Brain microvascular endothelial cell (primary cell): ENCODE measurements around the gene MT1F.

Source experiments
- DNase-seq: peaks from one replicate; pipeline ENCODE4 v3.0.0-alpha.2; 2020
- H3K27ac ChIP-seq: fragments of 250-450 bp; sonication (Bioruptor Pico); 2 replicates; pipeline ENCODE4 v1.5.1; 2020; ENCODE audit warnings: mild to moderate bottlenecking, moderate library complexity
- H3K27me3 ChIP-seq: fragments of 250-450 bp; sonication (Bioruptor Pico); replicated peaks from 2 replicates; pipeline ENCODE4 v1.5.1; 2020; ENCODE audit warnings: mild to moderate bottlenecking
- H3K36me3 ChIP-seq: fragments of 250-450 bp; sonication (Bioruptor Pico); replicated peaks from 2 replicates; pipeline ENCODE4 v1.5.1; 2020; ENCODE audit warnings: mild to moderate bottlenecking
- H3K4me3 ChIP-seq: 2 replicates; pipeline ENCODE4 v1.5.1; 2011; ENCODE audit warnings: low read depth, mild to moderate bottlenecking, control low read depth, low read length, moderate library complexity
- in situ Hi-C: cut with HindIII; loops from 2 replicates; pipeline ENCODE4 v1.10.0; 2017; ENCODE audit warnings: low sequenced_read_pairs, low pct_ligation_motif_present
- TF ChIP-seq, protein P1 (sequence below): IDR thresholded peaks from 2 replicates; pipeline ENCODE4 v1.5.1; 2011; ENCODE audit warnings: low read depth, mild to moderate bottlenecking, moderate library complexity, low read length, control low read depth, inconsistent platforms; ENCODE audit errors: missing control alignments

The MT1F gene

DNA sequence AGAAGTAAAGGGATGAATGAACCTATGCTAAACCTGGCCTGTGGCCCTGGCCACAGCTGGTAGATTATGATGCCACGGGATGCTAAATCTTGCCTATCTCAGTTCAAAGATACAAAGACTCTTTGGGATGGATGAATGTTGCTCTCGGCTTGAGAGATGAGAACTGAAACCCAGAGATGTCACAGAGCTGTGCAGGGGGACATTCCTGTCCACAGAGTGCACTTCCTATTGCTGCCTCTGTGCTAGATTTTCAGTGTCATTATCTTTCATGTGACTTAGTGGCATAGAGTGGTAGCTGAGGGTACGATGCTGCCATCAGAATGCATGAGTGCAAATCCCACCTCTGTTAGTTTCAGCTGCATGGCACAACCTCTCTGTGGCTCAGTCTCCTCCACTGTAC is 27.6 kb upstream of the MT1F start:
- Histone ChIP-seq H3K27me3 (peaks cover 12% of the 10 kb centered on the region), H3K27ac (no peak overlapping the region), H3K4me3 (no peak overlapping the region), H3K36me3 (no peaks in the 10 kb centered on the region)
- TF ChIP-seq, protein P1, sequence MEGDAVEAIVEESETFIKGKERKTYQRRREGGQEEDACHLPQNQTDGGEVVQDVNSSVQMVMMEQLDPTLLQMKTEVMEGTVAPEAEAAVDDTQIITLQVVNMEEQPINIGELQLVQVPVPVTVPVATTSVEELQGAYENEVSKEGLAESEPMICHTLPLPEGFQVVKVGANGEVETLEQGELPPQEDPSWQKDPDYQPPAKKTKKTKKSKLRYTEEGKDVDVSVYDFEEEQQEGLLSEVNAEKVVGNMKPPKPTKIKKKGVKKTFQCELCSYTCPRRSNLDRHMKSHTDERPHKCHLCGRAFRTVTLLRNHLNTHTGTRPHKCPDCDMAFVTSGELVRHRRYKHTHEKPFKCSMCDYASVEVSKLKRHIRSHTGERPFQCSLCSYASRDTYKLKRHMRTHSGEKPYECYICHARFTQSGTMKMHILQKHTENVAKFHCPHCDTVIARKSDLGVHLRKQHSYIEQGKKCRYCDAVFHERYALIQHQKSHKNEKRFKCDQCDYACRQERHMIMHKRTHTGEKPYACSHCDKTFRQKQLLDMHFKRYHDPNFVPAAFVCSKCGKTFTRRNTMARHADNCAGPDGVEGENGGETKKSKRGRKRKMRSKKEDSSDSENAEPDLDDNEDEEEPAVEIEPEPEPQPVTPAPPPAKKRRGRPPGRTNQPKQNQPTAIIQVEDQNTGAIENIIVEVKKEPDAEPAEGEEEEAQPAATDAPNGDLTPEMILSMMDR = no peak
- DNase-seq = no peak
- in situ Hi-C loops = no loop called here

DNA sequence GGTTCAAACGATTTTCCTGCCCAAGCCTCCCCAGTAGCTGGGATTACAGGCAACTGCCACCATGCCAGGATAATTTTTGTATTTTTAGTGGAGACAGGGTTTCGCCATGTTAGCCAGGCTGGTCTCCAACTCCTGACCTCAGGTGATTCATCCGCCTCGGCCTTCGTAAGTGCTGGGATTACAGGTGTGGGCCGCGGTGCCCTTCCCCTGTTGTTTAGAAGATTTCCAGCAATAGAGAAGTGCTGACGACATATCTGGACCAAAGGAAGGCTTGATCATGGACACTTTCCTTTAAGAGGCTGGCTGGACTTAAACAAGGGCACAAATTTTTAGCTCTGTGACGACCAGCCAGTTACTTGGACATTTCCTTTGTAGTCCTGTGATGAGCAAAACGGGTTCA is 26.6 kb upstream of the MT1F start:
- Histone ChIP-seq H3K27me3 (peaks cover 23% of the 10 kb centered on the region), H3K36me3 (no peaks in the 10 kb centered on the region), H3K4me3 (no peak overlapping the region), H3K27ac (no peak overlapping the region)
- in situ Hi-C loops = no loop called here
- no peak for DNase-seq
- TF ChIP-seq, protein P1 = no peak

DNA sequence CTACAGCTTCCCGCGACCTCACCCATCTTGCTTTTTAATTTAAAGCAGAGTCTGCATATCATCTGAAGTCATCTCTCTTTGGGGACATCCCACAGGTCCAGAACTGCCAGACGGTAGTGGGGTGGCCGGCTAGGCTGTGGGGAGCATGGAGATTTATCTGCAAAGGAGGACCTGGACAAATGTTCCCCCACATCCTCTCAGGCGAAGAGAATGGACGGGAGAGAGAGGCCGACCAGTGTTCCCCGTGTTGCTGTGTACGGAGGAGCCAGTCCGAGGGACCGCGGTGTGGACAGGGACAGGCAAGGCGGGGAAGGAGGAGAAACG is 26.0 kb upstream of the MT1F start:
- TF ChIP-seq, protein P1 = no peak
- H3K27me3 ChIP-seq = peaks cover 27% of the 10 kb centered on the region
- in situ Hi-C loops = no loop called here
- no peak overlapping the region for H3K27ac ChIP-seq
- H3K36me3 ChIP-seq = no peaks in the 10 kb centered on the region
- peak overlapping the region; percentile 48 for H3K4me3 ChIP-seq
- DNase-seq = no peak

GRCh38 chr16:56632156-56632847 is 25.5 kb upstream of the MT1F start, which contains the start of gene MT1M:
MT1M (plus strand) TSS chr16:56632659; CDS start chr16:56632732, 73 bp downstream.
- in situ Hi-C loops = no loop called here
- peaks cover 31% of the 10 kb centered on the region for H3K27me3 ChIP-seq

DNA sequence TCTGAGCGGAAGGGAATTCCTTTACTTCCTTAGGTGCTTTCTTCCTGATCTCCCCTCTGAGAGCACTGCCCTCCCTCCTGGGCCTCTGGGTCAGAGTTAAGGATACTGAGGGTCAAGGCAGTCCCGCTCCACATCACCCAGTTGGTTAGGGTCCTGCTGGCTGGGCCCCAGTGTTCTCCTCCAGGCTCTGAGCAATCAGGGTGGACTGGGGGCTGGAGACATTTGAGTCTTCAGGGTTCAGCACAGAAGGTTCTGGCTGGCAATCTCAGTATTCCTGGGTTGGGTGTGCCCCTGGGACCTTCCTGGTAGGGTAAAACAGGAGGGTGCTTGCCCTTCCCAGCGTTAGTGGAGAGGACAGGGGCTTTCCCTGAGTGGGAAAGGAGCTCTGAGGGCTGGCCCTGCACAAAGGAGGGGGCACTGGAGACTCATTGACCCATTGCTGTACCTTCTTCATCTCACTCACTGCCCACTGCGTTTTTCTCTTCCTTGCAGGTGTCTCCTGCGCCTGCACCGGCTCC is 24.9 kb upstream of the MT1F start:
- TF ChIP-seq, protein P1 = no peak
- Histone ChIP-seq H3K27me3 (peaks cover 32% of the 10 kb centered on the region), H3K4me3 (peak overlapping the region; percentile 48), H3K36me3 (no peaks in the 10 kb centered on the region), H3K27ac (no peak overlapping the region)
- in situ Hi-C loops = no loop called here
- DNase-seq = no peak

More at GRCh38 chr16:56632156-56632847, 25.5 kb upstream of the MT1F start, which contains the start of gene MT1M:
- H3K4me3 ChIP-seq = peak within 1 kb of the TSS; percentile 48
- no peak for DNase-seq
- H3K36me3 ChIP-seq = no peaks in the 10 kb centered on the region
- H3K27ac ChIP-seq = no peak within 1 kb of the TSS
- TF ChIP-seq, protein P1 = no peak
